IMR-90 (cell line): ENCODE results near the gene LTBP4. TPM values are rescaled to one million over a fixed set of nuclear protein-coding genes. Genes with fewer than 3 reads are reported as not detected.

ENCODE experiments used
- ATAC-seq: fragments of 200-7000 bp; cut with Tn5 transposase; 2 replicates; pipeline ENCODE4 v1.9.1; 2020; ENCODE audit warnings: low read depth, mild to moderate bottlenecking, moderate library complexity
- BruUV-seq: library from RNA; stranded (reverse); fragments of 400-500 nt; replicated peaks from 2 replicates; lab custom pipeline; 2021; lab: Mats Ljungman, UMichigan
- CTCF ChIA-PET: fragments of 300-600 bp; formaldehyde crosslinking; extraction: SDS; loops from one replicate; lab custom pipeline; 2021; ENCODE audit warnings: antibody characterized with exemption; lab: Yijun Ruan, JAX
- POLR2A ChIA-PET: fragments of 300-600 bp; sonication (Branson Sonifier 250); formaldehyde crosslinking; loops from one replicate; lab custom pipeline; 2022; ENCODE audit warnings: antibody characterized with exemption; ENCODE audit not compliant: unreplicated experiment; lab: Charles Lee
- DNase-seq: peaks from one replicate; pipeline ENCODE4 v3.0.0; 2013
- H2AFZ ChIP-seq: replicated peaks from 2 replicates; pipeline ENCODE3; 2013; ENCODE audit warnings: low read length, mild to moderate bottlenecking; ENCODE audit not compliant: poor library complexity
- H2AK5ac ChIP-seq: 2 replicates; pipeline ENCODE4 v1.6.1; 2013; ENCODE audit warnings: low read depth, low read length, inconsistent platforms
- H2AK9ac ChIP-seq: replicated peaks from 2 replicates; pipeline ENCODE3; 2013; ENCODE audit warnings: mild to moderate bottlenecking, low read depth, low read length, moderate library complexity; ENCODE audit not compliant: poor library complexity
- H2BK120ac ChIP-seq: 2 replicates; pipeline ENCODE4 v1.6.1; 2013; ENCODE audit warnings: low read depth, low read length, inconsistent platforms
- H2BK15ac ChIP-seq: 3 replicates; pipeline ENCODE4 v1.6.1; 2013; ENCODE audit warnings: low read depth, low read length, inconsistent platforms
- H2BK20ac ChIP-seq: 2 replicates; pipeline ENCODE4 v1.6.1; 2013; ENCODE audit warnings: low read depth, mild to moderate bottlenecking, inconsistent platforms, low read length, moderate library complexity
- H2BK5ac ChIP-seq: 2 replicates; pipeline ENCODE4 v1.6.1; 2013; ENCODE audit warnings: mild to moderate bottlenecking, low read depth, low read length, inconsistent platforms; ENCODE audit not compliant: poor library complexity, severe bottlenecking
- H3K14ac ChIP-seq: replicated peaks from 2 replicates; pipeline ENCODE4 v1.6.1; 2013; ENCODE audit warnings: low read depth, low read length, inconsistent platforms
- H3K18ac ChIP-seq: 2 replicates; pipeline ENCODE4 v1.6.1; 2013; ENCODE audit warnings: low read depth, low read length, control low read depth
- H3K23ac ChIP-seq: 2 replicates; pipeline ENCODE4 v1.6.1; 2013; ENCODE audit warnings: low read depth, low read length, inconsistent platforms
- H3K27ac ChIP-seq: 2 replicates; pipeline ENCODE4 v1.5.1; 2013; ENCODE audit warnings: mild to moderate bottlenecking, control low read depth, low read length; ENCODE audit not compliant: insufficient read depth
- H3K27me3 ChIP-seq: 2 replicates; pipeline ENCODE4 v1.6.1; 2013; ENCODE audit warnings: low read length; ENCODE audit not compliant: control insufficient read depth, insufficient read depth
- H3K36me3 ChIP-seq: 2 replicates; pipeline ENCODE4 v1.6.1; 2013; ENCODE audit warnings: low read length, mixed read lengths; ENCODE audit not compliant: control insufficient read depth, insufficient read depth
- H3K4ac ChIP-seq: 2 replicates; pipeline ENCODE4 v1.6.1; 2013; ENCODE audit warnings: low read depth, low read length, inconsistent platforms
- H3K4me1 ChIP-seq: 2 replicates; pipeline ENCODE4 v1.6.1; 2013; ENCODE audit warnings: low read length, mixed read lengths; ENCODE audit not compliant: control insufficient read depth, insufficient read depth
- H3K4me2 ChIP-seq: 2 replicates; pipeline ENCODE4 v1.6.1; 2013; ENCODE audit warnings: low read depth, mild to moderate bottlenecking, control low read depth, low read length, moderate library complexity
- H3K4me3 ChIP-seq: 2 replicates; pipeline ENCODE4 v1.5.1; 2013; ENCODE audit warnings: low read depth, mild to moderate bottlenecking, control low read depth, low read length, moderate library complexity; ENCODE audit not compliant: insufficient read depth
- H3K56ac ChIP-seq: 2 replicates; pipeline ENCODE4 v1.6.1; 2013; ENCODE audit warnings: low read length, inconsistent platforms; ENCODE audit not compliant: insufficient read depth; ENCODE audit errors: extremely low read depth
- H3K79me1 ChIP-seq, 2 experiments: 2 replicates each; pipeline ENCODE4 v1.6.1; 2013; ENCODE audit warnings: low read length in 2 of 2, inconsistent platforms in 1 of 2, low read depth in 1 of 2
- H3K9ac ChIP-seq: 2 replicates; pipeline ENCODE4 v1.6.1; 2013; ENCODE audit warnings: low read depth, low read length, control low read depth
- H3K9me1 ChIP-seq: 2 replicates; pipeline ENCODE4 v1.6.1; 2013; ENCODE audit warnings: low read length, inconsistent platforms; ENCODE audit not compliant: insufficient read depth
- H3K9me3 ChIP-seq: 2 replicates; pipeline ENCODE4 v1.6.1; 2013; ENCODE audit warnings: low read length; ENCODE audit not compliant: control insufficient read depth, insufficient read depth
- H4K20me1 ChIP-seq: 2 replicates; pipeline ENCODE4 v1.6.1; 2013; ENCODE audit warnings: low read length, inconsistent platforms; ENCODE audit not compliant: insufficient read depth
- H4K5ac ChIP-seq: 2 replicates; pipeline ENCODE4 v1.6.1; 2013; ENCODE audit warnings: mild to moderate bottlenecking, low read depth, low read length, control low read depth
- H4K8ac ChIP-seq, 2 experiments: 2 replicates each; pipeline ENCODE4 v1.6.1; 2013; ENCODE audit warnings: low read depth in 2 of 2, low read length in 2 of 2, control low read depth in 1 of 2, inconsistent platforms in 1 of 2
- H4K91ac ChIP-seq: 2 replicates; pipeline ENCODE4 v1.6.1; 2013; ENCODE audit warnings: low read depth, low read length, inconsistent platforms; ENCODE audit not compliant: insufficient read depth
- BHLHE40 ChIP-seq: fragments of 150-350 bp; IDR thresholded peaks from 2 replicates; pipeline ENCODE4 v1.6.1; 2016; ENCODE audit warnings: mild to moderate bottlenecking, low read depth, low read length
- CEBPB ChIP-seq: IDR thresholded peaks from 2 replicates; pipeline ENCODE4 v1.6.1; 2012; ENCODE audit warnings: low read depth, low read length, improper control_type of control experiment
- CHD1 ChIP-seq: IDR thresholded peaks from 2 replicates; pipeline ENCODE4 v1.6.1; 2012; ENCODE audit warnings: low read depth, low read length, improper control_type of control experiment
- FOS ChIP-seq: fragments of 150-350 bp; IDR thresholded peaks from 2 replicates; pipeline ENCODE4 v1.6.1; 2016; ENCODE audit warnings: low read depth, low read length
- MAFK ChIP-seq: IDR thresholded peaks from 2 replicates; pipeline ENCODE4 v1.6.1; 2012; ENCODE audit warnings: low read depth, low read length, improper control_type of control experiment
- MAZ ChIP-seq: IDR thresholded peaks from 2 replicates; pipeline ENCODE4 v1.6.1; 2012; ENCODE audit warnings: low read depth, mild to moderate bottlenecking, low read length, improper control_type of control experiment, moderate library complexity, borderline replicate concordance
- MXI1 ChIP-seq: IDR thresholded peaks from 2 replicates; pipeline ENCODE4 v1.6.1; 2012; ENCODE audit warnings: low read depth, mild to moderate bottlenecking, low read length, moderate library complexity, borderline replicate concordance
- POLR2A ChIP-seq: IDR thresholded peaks from 2 replicates; pipeline ENCODE4 v1.6.1; 2012; ENCODE audit warnings: mild to moderate bottlenecking, low read depth, low read length
- RAD21 ChIP-seq: IDR thresholded peaks from 2 replicates; pipeline ENCODE4 v1.6.1; 2012; ENCODE audit warnings: low read length, improper control_type of control experiment
- RCOR1 ChIP-seq: IDR thresholded peaks from 2 replicates; pipeline ENCODE4 v1.6.1; 2012; ENCODE audit warnings: mild to moderate bottlenecking, low read length, improper control_type of control experiment; ENCODE audit not compliant: insufficient replicate concordance
- RFX5 ChIP-seq: IDR thresholded peaks from 2 replicates; pipeline ENCODE4 v1.8.0; 2012; ENCODE audit warnings: low read depth, mild to moderate bottlenecking, low read length, moderate library complexity
- WGBS, 2 experiments: methylation state at CpG; one replicate each; pipeline versions ENCODE4 v1.1.5 to v1.1.7; 2013; ENCODE audit warnings: missing lambda C conversion rate in 2 of 2; ENCODE audit not compliant: insufficient read length in 1 of 2; ENCODE audit errors: extremely low coverage in 2 of 2; 5-methylcytosine and 5-hydroxymethylcytosine counted together
- dilution Hi-C: fragments of 300-500 bp; cut with HindIII; formaldehyde crosslinking; loops from one replicate; pipeline ENCODE4 v1.14.3; 2018; ENCODE audit warnings: low sequenced_read_pairs; ENCODE audit not compliant: unreplicated experiment
- in situ Hi-C: fragments of 300-500 bp; cut with MboI; formaldehyde crosslinking; loops from 3 replicates; pipeline ENCODE4 v1.14.3; 2019; ENCODE audit warnings: low sequenced_read_pairs, inconsistent platforms, mixed read lengths
- intact Hi-C: fragments of 100-400 bp; cut with micrococcal nuclease; formaldehyde crosslinking; loops from 2 replicates; pipeline ENCODE4 v1.10.0; 2022
- polyA plus RNA-seq, 3 experiments: library from polyadenylated mRNA; depleted of rRNA; stranded (reverse); fragments of >200 nt; gene quantifications; 2 replicates each; pipeline ENCODE4 v1.2.3, GENCODE V29; 2012; ENCODE audit warnings: low replicate concordance in 1 of 3
- total RNA-seq: library from RNA; depleted of rRNA; stranded (reverse); fragments of >200 nt; gene quantifications from 2 replicates; pipeline ENCODE4 v1.2.3, GENCODE V29; 2012
- TF ChIP-seq, protein P1 (sequence below): fragments of 150-350 bp; IDR thresholded peaks from 2 replicates; pipeline ENCODE4 v1.6.1; 2017; ENCODE audit warnings: mild to moderate bottlenecking, antibody characterized with exemption, low read length, low read depth

LTBP4 gene
- total and polyA plus RNA-seq, 2 of the 4 experiments (the other 2 are of a cell fraction), result 14.7 to 70.3 TPM

DNA sequence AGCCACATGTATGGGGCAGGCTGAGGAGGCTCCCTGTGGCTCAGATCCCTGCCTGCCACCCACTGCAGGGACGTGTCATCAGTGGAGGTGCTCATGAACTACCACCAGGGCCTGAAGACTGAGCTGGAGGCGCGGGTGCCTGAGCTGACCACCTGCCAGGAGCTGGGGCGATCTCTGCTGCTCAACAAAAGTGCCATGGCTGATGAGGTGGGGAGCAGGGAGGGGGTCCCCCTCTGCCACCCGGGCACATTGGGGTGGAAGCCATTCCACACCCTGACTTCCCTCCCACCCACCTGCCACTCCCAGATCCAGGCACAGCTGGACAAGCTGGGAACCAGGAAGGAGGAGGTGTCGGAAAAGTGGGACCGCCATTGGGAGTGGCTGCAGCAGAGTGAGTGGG, 35.8 kb upstream of the LTBP4 start:
- H3K36me3 ChIP-seq, result no peaks in the 10 kb centered on the region
- H2BK20ac ChIP-seq, result no peak overlapping the region
- no peak overlapping the region for H3K9ac ChIP-seq
- peaks cover 42% of the 10 kb centered on the region for H3K27me3 ChIP-seq
- WGBS, 2 experiments, result no CpG with 5 or more reads among the region's 7 CpGs
- POLR2A ChIA-PET, result no interaction called here
- no peak for TF ChIP-seq MXI1
- TF ChIP-seq RCOR1, result no peak
- no peak for TF ChIP-seq MAFK
- TF ChIP-seq, protein P1, sequence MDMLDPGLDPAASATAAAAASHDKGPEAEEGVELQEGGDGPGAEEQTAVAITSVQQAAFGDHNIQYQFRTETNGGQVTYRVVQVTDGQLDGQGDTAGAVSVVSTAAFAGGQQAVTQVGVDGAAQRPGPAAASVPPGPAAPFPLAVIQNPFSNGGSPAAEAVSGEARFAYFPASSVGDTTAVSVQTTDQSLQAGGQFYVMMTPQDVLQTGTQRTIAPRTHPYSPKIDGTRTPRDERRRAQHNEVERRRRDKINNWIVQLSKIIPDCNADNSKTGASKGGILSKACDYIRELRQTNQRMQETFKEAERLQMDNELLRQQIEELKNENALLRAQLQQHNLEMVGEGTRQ, result no peak
- TF ChIP-seq CEBPB, result no peak
- no peak for TF ChIP-seq FOS
- no peak for TF ChIP-seq MAZ
- no peak for TF ChIP-seq RAD21
- TF ChIP-seq RFX5, result no peak
- TF ChIP-seq BHLHE40, result no peak
- TF ChIP-seq POLR2A, result no peak
- TF ChIP-seq CHD1, result no peak
- CTCF ChIA-PET, result no interaction called here
- dilution Hi-C loops, result no loop called here
- H3K14ac ChIP-seq, result no peak overlapping the region
- H3K79me1 ChIP-seq, result 0 out of 4 replicates have a peak, but pooled peaks cover 0 to 4% of the 10 kb centered on the region in 2 experiments
- H3K4me2 ChIP-seq, result no peak overlapping the region
- no peak overlapping the region for H2BK15ac ChIP-seq
- no peak overlapping the region for H3K4me3 ChIP-seq
- no peak overlapping the region for H2AK9ac ChIP-seq
- DNase-seq, result no peak
- no peaks in the 10 kb centered on the region for H3K9me3 ChIP-seq
- H4K8ac ChIP-seq, result no peak overlapping the region
- H3K23ac ChIP-seq, result no peak overlapping the region
- no peak overlapping the region for H3K18ac ChIP-seq
- no peaks in the 10 kb centered on the region for H4K20me1 ChIP-seq
- intact Hi-C loops, result no loop called here
- no TSS peak for BruUV-seq
- H2BK120ac ChIP-seq, result no peak overlapping the region
- H3K9me1 ChIP-seq, result no peaks in the 10 kb centered on the region
- ATAC-seq, result no peak
- H3K27ac ChIP-seq, result no peak overlapping the region
- no peak overlapping the region for H4K91ac ChIP-seq
- no peak overlapping the region for H3K56ac ChIP-seq
- in situ Hi-C loops, result no loop called here
- no peak overlapping the region for H2BK5ac ChIP-seq
- H3K4ac ChIP-seq, result no peak overlapping the region
- H2AK5ac ChIP-seq, result no peak overlapping the region
- no peak overlapping the region for H2AFZ ChIP-seq
- no peak overlapping the region for H4K5ac ChIP-seq
- peaks cover 8% of the 10 kb centered on the region for H3K4me1 ChIP-seq
